A204.1 (cell line): ENCODE measurements around the gene CPLX1.

Source experiments
- FAIRE-seq: peaks from 2 replicates; lab custom pipeline; 2012; peaks lifted over from hg19 to GRCh38; lab: Jason Lieb, UNC

The CPLX1 gene

DNA sequence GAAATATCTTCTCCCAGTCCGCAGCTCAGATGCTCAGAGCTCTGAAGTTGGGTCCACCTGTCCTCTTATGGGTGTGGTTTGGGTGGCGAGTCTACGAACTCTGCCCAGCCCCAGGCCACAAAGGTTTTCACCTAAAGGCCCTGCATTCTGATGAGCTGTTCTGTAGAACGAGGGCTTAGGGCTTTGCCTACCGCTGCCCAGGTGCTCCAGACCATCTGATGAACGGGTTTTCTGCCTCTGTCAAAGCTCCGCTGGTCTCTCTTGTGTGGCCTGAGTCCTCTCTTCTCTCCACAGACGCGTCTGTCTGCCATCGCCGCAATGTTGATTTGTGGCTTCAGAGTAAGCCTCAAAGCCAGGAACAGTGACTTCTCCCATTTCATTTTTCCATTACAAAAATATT, 28.4 kb upstream of the CPLX1 start:
- FAIRE-seq, result no peak

DNA sequence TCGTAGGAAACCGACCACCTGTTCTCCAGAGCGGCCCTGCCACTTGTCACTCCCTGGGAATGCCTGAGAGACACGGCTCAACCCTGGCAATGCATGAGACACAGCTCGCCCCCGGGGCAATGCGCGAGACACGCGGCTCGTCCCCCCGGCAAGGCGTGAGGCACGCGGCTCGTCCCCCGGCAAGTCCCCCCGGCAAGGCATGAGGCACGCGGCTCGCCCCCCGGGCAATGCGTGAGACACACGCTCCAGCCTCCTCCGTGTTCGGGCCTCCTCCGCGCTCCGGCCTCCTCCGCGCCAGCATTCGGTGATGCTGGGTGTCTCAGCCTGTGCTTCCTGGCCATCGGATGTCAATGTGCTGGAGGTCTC, 27.5 kb upstream of the CPLX1 start:
- FAIRE-seq, result no peak

GRCh38 chr4:851701-852430, 25.9 kb upstream of the CPLX1 start:
- no peak for FAIRE-seq

DNA sequence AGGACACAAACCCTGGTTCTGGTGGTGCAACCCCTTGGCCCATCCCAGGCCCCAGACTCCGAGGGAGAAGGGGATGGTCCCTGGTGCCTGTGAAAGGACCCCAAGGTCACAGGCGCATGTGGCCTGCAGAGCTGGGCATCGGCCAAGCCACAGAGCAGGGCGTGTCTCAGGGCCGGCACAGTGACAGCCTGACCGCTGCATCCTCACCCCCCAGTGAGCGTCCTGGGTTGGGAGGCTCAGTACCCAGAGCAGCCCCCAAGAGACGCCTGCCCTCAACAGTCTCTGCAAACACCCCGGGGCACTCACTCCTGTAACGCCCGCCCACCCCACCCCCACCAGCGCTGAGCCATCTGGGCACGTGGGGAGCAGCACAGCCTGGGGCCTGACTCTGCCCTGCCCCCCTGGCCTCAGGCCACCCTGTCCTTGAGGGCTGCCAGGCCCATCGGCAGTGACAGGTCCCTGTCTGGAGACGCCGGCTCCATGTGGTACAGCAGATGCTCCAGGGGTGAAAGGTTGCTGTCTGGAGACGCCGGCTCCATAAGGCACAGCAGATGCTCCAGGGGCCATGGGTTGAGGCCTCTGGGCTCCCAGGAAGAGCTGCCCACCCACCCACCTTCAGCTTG, 24.5 kb upstream of the CPLX1 start:
- no peak for FAIRE-seq

GRCh38 chr4:849478-850175, 23.7 kb upstream of the CPLX1 start:
- FAIRE-seq, result no peak

GRCh38 chr4:848803-849477, 23.0 kb upstream of the CPLX1 start:
- no peak for FAIRE-seq

DNA sequence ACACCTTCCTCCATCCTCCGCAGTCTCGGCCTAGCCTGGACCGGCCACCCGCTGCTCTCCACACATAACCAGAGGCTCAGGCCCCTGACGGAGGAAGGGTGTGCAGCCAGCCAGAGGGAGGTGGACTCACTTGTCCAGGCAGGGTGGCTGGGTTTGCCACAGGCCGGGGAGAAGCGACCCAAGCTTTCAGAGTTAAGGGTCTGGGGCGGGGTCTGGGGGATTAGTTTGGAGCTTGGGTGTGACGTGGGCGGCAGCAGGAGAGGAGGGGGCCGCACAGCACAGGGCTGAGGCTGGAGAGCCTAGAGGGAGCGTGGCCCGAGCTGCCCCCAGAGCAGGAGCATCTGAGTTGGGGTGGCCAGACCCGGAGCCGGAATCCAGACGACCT, 22.4 kb upstream of the CPLX1 start:
- no peak for FAIRE-seq

- no peak for FAIRE-seq
These were observed 19.9 kb upstream of the CPLX1 start for GRCh38 chr4:845836-846251.

GRCh38 chr4:845233-845835, 19.4 kb upstream of the CPLX1 start:
- no peak for FAIRE-seq

GRCh38 chr4:844752-845232, 18.9 kb upstream of the CPLX1 start:
- no peak for FAIRE-seq

DNA sequence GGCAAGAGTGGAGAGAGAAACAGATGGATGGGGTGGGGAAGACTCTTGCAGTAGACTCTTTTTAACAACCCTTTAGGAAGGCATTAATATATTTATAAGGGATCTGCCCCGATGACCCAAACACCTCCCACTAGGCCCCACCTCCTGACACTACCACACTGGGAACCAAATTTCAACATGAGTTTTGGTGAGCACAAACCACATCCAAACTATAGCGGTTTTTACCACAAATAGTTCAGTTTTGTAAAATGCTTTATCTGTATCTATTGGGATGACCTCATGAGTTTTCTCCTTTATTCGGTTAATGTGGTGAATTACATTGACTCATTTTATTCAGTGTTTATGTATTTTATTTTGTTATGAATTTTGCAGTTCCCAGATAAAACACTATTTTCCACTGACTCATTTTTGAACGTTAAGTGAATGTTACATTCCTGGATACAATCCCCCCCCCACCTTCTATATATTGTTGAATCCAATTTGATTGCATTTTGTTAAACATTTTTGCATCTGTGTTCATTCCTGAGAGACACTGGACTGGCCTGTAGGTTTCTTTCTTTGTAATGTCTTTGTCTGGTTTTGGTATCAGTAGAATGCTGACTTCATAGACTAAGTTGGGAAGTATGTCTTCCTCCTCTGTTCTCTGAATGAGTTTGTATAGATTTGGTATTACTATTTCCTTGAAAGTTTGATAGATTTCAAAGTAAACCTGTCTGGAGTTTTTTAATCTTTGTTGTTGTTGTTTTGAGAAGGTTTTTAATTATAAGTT, 13.9 kb upstream of the CPLX1 start:
- no peak for FAIRE-seq

DNA sequence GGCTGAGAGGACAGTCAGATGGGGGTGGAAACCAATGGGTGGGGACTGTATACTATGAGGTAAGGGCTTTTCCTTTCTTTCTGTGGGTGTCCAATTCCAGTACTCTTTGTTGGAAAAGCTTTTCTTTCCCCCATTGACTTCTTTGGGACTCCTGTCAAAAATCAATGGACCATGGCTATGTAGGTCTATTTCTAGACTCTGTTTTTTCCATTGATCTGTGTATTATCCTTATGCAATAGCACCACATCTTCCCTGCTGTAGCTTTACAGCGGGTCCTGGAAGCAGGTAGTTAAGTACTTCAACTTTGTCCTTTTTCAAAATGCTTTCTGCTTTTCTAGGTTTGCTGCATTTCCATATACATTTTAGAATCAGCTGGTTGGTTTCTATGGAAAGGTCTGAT, 11.8 kb upstream of the CPLX1 start:
- no peak for FAIRE-seq

- FAIRE-seq, result no peak
These were observed 10.9 kb upstream of the CPLX1 start for GRCh38 chr4:836750-837301.

DNA sequence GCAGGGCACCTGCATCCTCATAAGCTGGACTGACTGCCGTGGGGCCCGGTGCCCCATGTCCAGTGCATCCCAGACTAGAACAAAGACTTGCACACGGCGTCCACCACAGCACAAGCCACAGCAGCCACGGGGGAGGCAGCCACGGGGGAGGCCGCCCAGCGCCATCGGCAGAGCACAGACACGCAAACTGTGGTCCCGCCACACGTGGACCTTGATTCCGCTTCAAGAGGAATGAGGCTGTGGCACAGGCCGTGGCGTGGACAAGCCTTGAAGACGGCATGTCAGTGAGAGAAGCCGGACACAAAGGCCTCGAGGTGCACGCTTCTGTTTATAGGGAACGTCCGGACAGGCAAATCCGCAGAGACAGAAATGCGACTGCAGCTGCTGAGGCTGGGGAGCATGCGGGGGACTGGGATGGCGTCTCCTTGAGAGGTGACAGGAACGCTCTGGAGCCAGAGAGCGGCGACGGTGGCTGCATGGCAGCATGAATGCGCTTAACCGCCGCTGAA, 10.1 kb upstream of the CPLX1 start:
- no peak for FAIRE-seq

DNA sequence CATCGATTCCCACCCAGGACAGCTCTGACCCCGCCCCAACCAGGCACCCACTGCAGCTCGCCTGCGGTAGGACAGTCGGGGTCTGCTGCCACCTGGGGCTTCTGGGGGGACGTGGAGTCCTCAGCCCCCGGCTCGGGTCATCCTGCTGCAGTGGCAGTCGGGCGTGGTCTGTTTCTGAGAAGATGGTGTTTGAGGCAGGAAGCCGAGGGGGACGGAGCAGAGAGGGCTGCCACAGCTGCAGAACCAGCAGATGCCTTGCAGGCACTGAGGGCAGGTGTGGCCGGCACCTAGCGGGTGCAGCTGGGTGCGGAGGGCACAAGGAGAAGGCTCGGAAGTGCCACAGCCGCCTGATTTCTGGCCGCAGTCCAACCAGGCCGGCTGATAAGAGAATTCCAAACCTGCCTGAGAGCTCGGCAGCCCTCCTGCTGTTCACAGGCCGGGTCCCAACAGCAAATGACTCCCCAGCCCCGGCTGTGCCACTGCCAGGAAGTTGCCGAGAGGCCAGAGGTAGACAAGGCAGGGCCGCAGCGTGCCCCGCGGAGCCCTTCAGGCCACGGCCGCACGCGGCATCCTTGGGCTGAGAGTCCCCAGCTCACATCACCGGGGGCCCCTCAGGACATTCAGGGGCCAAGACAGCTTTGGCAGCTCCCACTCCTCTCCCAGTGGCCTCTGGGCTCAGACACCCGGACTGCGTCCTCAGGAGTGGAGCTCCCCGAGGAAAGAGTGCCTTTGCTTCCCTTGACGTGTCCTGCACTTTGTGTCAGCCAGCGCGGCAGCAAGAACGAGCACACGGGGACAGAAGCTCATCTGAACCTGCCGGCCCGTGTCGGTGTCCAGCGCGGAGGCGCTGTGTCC, 9.4 kb upstream of the CPLX1 start:
- no peak for FAIRE-seq

DNA sequence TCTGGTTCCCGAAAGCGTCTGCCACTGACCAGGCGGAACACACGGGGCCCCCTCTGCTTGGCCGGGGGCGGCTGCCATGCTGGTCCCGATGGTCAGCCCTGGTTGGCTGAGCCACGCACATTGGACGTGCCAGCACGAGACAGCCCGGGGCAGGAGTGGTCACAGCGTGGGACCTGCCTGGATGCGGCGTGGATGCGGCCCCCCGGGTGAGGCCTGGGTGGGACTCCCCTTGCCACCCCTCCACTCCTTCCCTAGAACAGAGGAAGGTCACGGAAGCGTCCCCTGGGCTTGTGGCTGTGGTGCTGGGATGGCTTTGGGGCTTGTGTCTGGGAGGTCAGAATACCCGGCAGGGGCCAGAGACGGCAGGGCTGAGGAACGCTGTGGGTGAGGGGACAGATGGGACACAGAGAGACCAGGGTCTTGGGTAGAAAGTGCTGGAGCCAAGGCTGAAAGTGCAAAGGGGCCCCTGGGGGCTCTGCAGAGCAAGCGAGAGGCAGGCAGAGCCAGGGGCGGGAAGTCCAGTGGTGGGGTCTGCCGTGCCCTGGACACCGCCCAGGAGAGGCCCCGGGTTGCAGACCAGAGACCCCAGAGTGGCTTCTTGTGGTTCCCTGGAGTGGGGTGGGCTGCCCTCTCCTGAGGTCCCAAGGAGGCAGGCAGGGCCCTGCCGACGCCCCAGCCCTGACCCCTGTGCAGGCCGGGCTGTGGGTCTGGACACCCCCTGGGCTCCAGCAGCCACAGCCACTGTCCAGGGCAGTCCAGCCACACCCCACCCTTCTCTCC, 8.6 kb upstream of the CPLX1 start:
- no peak for FAIRE-seq

DNA sequence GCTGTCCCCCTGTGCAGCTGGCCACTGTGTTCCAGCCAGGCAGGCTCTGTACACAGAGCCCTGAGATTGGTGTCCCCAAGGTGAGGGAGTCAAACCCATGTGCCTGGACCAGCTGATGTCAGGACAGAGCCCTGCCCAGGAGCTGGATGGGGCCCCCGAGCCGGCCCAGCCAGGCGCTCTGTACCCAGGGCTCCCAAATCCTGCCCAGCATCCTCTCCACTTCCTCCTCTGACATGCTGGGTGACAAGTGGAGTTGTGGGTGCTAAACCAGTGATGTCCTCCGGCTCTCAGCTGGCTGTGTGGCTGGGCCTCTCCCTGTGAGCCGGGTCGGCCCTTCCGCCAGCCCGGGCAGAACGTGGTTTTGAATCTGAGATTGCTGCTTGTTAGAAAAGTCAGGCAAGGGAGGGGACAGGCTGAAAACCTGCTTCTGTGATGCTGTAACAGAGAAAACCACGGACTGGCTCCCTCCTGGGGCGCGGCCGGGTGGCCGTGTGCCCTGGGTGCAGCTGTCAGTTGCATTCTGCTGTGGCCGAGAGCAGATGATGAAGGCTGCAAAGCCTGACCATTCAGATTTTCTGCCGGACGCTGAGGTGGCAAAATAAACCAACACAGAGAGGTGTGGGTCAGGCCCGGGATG, 7.9 kb upstream of the CPLX1 start:
- no peak for FAIRE-seq

GRCh38 chr4:833156-833555, 7.2 kb upstream of the CPLX1 start:
- no peak for FAIRE-seq

GRCh38 chr4:832536-832935, 6.6 kb upstream of the CPLX1 start:
- FAIRE-seq, result no peak
